Activated CD4-positive, CD25-positive, alpha-beta regulatory T cell treated with anti-CD3 and anti-CD28 coated beads, Interleukin-2, amount 50 U/mL, for 72 hours (primary cell): Measurements from ENCODE around the gene MLX.
"Not testable (repeated sequence)": the region's sequence is repeated elsewhere in the genome, so short reads cannot be mapped to it uniquely, and the experiment has no call there.

Source experiments
- DNase-seq: peaks from one replicate; pipeline ENCODE4 v3.0.0; 2021

Gene MLX

GRCh38 chr17:42581744-42582270 lies 14.9 kb downstream of the MLX start:
- DNase-seq: no peak

DNA sequence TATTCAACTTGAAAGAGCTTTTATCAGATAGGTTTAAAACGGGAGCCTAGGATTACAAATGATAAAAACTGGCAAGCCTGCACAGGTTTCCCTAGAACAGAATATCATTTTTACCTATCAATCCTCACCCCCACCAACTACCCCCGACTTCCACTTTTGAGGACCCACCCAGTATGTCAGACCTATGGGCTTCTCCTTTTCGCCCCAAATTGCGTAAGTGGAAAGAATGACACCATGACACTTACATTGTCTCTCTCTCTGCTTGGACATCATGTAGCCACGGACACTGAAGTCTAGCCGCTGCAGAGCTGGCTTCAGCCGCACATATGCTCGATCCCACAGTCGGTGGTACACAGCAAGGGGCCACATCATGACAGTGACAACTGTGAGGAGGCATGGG lies 18.0 kb downstream of the MLX start:
- no peak for DNase-seq

DNA sequence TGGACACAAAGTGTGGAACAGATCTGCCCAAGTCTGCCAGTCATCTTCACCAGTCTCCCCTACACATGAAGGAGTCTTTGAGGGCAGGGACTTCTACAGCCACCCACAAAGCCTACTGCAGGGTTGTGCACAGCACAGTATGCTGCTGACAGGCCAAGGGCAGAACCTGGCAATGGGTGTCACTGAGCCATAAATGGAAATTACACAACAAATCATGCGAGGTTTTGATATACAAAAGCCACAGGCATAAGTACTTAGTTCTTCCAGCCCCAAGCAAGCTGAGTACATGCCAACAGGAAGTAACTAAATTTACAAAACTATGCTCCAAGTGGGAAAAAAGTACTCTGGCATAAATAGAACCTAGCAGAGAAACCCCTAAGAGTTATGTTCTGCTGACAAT lies 18.5 kb downstream of the MLX start:
- no peak for DNase-seq

DNA sequence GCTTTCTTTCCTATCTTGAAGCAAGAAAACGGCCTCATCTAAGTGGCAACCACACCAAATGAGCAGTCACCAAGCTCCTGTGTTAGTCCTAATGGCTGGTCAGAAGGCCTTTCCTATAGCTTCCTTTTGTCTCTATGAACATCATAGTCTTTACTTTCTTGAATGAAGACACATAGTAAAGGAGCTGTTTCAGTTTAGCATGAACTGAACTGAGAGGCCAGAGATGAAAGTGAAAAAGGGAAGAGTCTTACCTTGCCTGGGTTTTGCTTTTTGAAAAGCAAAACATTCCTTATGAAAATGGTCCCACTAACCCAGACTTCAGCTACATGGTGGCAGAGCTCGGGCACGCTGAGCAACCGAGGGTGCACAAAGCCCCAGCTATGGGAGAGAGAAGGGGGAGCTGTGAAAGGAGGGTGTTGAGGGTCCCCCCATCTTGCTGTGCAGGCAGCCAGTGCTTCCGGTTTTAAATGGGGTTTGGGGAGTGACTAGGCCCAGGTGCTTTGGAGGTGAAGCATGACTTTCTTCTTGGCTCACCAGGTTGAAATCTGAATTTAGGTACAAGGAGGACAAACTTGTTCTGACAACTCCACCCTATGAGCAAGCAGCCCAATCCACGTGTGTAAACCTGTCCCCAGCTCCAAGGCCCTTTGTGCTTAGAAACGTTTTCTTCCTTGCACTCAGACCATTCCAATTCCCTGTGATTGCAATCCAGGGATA lies 19.8 kb downstream of the MLX start:
- DNase-seq: no peak

DNA sequence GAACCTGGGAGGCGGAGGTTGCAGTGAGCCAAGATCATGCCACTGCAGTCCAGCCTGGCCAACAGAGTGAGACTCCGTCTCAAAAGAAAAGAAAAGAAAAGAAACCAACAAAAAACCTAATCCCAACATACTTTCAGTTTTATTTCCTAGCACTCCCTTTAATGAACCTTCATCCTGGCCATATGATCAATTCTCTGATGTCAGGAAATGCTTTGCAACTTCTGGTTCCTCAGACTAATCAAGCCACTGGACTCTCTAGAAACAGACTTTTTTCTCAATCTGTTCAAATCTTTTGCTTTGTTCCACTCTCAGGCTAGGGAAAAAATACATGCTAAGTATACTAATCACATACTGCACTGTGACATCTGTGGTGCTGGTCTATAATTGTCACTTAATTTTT lies 24.0 kb downstream of the MLX start:
- DNase-seq: no peak

DNA sequence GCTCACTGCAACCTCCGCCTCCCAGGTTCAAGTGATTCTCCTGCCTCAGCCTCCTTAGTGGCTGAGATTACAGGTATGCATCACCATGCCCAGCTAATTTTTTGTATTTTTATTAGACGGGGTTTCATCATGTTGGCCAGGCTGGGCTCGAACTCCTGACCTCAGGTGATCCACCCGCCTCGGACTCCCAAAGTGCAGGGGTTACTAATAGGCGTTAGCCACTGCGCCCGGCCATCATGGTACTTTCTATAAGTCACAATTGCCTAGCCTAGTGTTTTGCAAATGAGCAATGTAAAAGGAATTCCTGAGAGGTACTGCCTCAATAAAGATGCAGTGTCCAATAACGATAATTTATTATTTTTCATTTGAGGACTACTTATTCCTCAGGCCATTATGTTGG lies 24.5 kb downstream of the MLX start:
- DNase-seq: no peak

- no peak for DNase-seq
Measured at GRCh38 chr17:42596386-42596785, 29.5 kb downstream of the MLX start.

DNA sequence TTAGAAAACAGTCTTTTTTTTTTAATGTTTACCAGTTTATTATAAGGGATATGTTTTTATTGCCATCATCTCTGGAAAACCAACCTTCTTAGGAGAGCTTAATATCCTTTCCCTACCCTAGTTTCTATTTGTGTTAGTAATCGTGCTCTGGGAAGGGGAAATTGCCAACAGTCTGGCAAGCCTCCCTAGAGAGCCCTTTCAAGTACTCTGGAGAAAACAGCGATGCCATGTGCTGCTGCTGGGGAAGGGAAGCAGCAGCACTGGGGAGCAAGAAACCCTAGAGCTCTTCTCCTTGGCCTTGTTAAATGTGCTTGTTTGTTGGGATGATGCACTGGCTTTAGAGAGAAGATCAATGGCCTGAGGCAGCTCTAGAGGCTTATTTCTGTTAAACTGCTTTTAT lies 32.0 kb downstream of the MLX start:
- no peak for DNase-seq

- DNase-seq: no peak
Measured at GRCh38 chr17:42603318-42603717, 36.4 kb downstream of the MLX start.

DNA sequence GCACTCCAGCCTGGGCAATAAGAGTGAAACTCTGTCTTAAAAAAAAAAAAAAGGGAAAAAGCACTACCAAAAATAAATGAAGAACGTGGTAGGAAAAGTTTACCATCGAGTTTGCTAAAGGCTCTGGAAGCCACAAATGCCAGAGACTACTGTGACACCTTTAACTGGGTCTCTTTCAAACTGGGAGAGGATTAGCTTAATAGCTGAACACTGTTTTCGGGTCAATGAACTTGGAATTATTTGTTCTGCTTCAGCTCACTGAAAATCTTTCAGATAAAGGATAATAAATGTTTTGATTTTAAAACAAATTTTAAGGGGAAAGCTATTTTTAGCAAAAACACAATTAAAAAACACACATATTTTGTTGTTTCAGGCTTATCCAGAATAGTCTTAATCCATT lies 40.9 kb downstream of the MLX start:
- no peak for DNase-seq

DNA sequence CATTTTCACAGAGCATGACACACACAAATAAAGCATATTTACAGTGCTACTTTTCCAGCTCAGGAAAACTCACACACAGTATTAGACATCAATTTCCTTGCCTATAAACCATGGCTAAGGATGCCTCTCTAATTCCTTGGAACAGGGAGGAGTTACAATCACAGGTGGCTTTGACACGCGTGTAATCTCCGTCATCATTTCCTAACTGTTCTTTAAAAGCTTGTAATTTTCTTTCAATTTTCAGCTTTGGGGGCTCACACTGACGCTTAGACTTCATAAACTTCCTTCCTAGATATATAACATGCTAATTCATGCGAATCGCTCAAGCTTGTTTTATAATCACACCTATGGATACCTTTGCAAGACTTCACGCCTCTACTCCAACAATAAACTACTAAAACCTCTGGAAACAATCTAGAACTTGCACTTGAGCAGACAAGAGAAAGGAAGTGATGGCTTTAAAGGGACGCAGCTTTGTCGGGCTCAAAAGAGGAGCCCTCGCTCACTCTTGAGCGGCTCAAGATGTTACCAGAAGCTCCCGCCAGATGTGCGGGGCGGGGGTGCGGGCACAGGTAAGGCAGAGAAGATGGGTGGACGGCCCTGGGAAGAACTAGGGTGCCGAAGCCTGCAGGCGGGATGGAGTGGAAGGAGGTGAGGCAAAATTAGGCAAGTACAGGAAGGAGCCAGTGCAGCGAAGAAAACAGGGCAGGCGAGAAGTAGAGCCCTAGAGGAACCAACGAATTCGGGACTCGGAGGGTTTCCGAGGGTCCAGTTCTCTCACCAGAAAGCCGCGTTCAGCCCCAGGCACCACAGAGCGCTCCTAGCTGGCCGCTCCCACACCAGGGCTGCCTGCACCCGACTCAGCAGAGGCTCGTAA lies 41.6 kb downstream of the MLX start:
- no peak for DNase-seq

- peak; percentile 99 for DNase-seq
Measured at GRCh38 chr17:42609182-42609813, 42.4 kb downstream of the MLX start, which contains the start of the genes RETREG3 and TUBG1. TSS of gene RETREG3 (minus strand) at chr17:42609374. CDS start at chr17:42609324, 50 bp downstream. TSS of gene TUBG1 (plus strand) at chr17:42609683. CDS start at chr17:42609738, 55 bp downstream.

DNA sequence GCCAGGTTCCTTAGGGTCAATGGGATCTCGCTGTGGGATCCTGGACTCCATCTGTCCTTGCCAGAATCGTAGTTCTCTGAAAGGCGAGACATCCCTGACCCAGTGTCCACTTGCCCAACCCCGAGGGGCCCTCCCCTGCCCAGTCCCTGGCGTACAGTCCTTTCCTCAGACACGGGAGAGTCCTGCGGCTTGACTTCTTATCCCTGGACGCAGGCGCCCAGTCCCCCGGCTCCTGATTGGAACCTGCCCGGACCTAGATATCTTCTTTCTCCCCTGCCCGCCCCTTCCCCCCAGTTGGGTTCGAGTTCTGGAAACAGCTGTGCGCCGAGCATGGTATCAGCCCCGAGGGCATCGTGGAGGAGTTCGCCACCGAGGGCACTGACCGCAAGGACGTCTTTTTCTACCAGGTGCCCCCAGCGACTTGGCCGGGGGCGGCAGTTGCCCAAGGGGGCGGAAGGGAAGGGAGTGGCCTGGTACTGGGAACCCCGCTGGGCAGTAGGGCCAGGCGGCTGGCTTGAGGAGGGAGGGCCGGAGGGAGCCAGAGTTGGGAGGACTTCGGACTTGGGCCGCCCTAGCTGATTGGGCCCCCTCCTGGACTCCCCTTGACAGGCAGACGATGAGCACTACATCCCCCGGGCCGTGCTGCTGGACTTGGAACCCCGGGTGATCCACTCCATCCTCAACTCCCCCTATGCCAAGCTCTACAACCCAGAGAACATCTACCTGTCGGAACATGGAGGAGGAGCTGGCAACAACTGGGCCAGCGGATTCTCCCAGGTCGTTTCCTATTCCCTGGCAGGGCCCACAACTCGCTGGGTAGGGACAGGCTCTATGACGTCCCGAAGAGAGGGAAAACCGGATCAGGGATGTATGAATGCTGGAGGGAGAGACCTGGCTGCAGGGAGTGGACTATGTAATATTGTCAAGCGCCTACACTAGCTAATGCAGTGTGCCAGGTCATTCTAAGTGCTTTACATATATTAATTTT lies 43.2 kb downstream of the MLX start:
- not testable (repeated sequence) for DNase-seq

- no peak for DNase-seq
Measured at GRCh38 chr17:42612013-42612412, 45.1 kb downstream of the MLX start.

DNA sequence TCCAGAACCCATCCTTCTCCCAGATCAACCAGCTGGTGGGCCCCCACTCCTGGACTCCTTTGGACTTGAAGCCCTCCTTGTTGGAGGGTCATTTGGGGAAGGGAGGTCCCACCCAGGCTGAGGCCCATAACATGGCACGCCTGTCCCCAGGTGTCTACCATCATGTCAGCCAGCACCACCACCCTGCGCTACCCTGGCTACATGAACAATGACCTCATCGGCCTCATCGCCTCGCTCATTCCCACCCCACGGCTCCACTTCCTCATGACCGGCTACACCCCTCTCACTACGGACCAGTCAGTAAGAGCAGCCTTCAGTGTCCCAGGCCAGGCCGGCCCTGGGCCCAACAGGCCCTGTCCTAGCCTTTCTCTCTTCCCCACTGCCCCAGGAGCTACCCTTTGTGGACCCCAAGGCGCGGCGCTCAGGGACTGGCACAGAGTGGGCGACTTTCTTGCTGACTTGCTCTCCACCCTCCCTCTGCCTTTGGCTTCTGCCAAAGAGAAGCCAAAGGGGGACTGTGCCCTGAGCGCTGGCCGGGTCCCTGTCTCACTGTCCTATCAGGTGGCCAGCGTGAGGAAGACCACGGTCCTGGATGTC lies 46.9 kb downstream of the MLX start:
- DNase-seq: no peak

DNA sequence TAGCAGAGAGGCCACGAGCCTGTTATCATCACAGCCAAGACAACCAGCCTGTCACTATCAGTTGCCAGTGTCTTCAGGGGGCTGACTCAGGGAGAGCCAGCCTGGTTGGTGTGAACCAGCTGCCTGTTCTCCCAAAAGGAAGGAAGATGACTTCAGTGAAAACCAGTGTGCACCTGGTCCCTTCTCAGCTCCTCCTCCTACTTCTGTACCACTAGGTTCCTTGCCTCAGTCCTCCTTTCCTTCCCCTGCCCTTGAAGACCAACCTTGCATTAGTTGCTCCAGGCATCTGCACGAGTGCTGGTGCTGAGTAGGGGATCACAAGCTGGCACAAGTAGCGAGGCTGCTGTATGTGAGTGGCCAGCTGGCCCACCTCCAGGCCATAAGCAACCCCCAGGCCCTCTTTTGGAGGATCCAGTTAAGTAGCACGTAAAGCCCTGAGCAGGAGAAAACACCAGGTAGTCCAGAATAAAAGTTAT lies 51.1 kb downstream of the MLX start:
- no peak for DNase-seq

GRCh38 chr17:42618442-42619150 lies 51.7 kb downstream of the MLX start:
- no peak for DNase-seq

DNA sequence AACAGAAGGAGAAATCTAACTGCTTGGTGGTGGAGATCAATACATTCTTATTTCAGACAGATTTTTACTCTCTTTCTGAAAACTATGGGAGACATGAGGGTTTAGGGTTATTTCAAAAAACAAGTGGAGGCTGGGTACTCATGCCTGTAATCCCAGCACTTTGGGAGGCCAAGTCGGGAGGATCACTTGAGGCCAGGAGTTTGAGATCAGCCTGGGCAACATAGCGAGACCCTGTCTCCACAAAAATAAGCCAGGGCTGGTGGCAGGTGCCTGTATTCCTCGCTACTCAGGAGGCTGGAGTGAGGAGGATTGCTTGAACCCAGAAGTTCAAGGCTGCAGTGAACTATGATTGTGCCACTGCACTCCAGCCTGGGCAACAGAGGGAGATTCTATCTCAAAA lies 55.1 kb downstream of the MLX start:
- not testable (repeated sequence) for DNase-seq
